Glomerular visceral epithelial cell (primary cell): Measurements from ENCODE around the gene TNFAIP8.
"Not testable (repeated sequence)": the region's sequence is repeated elsewhere in the genome, so short reads cannot be mapped to it uniquely, and the experiment has no call there.

Experiments used
- DNase-seq: peaks from one replicate; pipeline ENCODE4 v3.0.0-alpha.2; 2016; ENCODE audit errors: extremely low spot score

Gene TNFAIP8

DNA sequence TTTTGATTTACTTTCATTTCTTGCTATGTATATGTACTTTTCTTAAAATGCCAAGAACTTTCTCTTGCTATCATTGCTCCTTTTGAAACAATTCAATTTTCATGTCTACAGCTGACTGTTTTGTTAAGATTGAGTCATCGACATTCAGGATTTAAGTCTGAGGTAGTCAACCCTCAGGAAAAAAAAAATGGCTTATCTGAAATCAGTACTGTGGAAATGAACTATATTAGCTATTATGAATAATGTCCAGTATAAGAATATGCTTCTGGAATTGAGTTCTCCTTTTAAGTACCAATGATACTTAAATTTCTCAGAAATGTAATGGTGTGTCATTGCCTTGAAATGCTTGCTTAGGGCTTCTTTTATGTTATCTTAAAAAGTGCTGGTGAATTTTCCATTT lies 37.9 kb downstream of the TNFAIP8 start:
- DNase-seq, result no peak

DNA sequence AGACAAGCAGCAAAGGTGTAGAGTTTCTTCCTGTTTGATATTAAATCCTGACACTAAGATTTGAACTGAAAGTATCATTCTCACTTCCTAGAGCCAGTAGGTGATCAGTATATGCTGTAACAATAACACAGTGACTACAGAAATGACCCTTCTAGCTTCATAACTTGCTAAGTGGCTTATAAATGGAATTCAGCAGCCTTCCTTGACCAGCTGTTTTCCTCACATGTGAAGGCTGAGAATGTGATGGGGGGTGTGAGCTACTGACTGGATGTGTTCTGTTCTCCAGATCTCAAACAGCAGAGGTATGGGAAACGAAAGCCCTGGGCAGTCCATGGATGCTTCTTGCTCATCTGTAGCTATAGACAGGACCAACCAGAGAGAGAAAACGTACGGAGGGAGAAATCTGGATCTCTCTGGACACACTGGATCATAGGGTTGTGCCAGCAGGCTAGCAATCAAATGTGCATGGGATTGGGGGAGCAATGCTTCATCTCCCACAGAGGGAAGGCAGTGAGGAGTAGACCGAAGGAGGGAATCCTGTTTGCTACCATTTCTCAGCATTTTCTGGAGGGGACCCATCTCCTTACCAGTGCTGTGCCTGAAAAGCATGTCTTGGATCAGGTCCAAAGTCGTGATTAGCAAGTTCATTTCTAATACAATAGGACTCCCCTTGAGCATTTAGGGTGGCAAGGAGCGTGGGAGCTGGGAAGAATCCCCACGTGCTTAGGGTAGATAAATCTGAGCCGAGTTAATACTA lies 39.4 kb downstream of the TNFAIP8 start:
- DNase-seq, result no peak

DNA sequence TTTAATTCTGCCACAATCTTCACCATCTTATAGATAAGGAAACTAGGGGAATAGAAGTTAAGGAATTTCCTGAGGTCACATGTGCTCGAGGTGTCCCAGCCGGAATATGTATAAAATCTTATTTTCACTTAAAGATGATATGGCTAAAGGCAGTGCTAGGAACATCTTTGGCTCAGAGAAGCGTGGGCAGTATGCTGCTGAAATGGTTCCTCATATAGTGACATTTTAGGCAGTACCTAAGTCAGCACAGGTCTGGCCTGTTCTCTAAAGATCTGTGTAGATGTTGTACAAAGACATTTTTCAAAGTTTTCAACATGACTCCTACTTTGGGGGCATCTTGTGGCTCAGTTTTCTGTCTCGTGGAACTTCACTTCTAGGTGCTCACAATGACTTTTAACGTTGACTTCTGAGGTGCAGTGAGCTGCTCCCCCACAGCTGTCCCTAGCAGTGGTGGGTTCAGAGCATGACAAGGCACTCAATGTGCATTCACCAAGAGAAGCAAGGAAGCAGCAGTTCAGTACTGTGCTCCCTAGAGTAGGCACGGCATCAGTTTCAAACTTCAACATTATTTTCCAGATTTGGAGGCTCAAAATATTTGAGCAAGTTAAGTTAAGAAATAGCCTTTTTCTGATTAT lies 40.3 kb downstream of the TNFAIP8 start:
- no peak for DNase-seq

DNA sequence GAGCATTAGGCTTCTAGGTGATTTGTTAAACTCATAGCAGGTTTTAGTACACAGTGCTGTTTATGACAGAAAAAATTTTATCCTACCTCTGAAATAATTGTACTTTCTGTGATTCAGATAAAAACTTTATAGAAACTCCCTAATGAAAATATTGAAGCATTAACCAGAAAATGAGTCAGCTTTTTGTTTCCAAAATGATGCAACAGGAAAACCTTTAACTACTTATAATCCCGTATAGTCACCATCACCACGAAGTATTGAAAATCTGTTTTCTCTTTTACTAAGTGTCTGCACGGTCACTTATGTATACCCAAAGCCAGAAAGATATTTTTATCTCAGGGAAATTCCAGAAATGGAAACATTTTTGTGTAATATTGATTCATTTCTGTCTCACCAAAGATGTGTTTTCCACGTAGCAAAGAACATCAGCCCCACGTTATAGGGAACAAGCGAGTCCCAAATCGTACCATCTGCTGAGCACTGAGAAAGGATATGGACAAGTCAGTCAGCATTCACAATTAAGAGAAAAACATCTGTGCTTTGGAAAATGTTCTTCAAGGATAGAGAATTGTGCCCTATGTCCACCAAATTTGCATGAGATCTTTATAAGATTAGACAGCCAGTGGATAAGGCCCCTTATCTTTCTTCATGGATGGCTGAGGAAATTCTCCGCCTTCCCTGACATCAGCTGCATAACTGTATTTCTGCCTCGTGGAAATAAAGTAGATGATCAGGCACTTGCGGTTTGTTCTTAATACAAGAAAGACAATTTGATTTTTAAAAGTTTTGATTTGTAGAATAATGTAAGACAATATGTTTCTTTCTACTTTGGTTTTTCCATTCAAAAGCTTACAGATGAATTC lies 41.9 kb downstream of the TNFAIP8 start:
- DNase-seq, result peak; percentile 71

- peak; percentile 95 for DNase-seq
Measured at GRCh38 chr5:119398727-119399466, 43.1 kb downstream of the TNFAIP8 start.

DNA sequence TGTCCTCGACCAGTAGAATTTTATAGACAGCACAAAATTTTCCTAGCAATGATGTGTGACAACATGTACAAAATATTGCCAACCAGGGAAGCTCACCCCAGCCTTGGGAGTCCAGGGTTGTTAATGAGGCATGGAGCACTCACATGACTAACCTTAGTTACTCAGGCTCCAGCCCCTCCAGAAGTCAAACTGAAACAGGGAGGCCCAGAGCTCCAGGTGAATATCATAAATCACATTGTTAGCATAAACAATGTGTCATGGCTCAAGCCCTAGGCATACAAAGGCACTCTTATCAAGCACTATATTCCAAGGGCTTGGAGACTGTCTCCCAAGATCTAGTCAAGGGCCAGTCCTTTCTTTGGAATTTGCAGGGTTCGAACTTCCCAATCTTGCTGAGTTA lies 44.4 kb downstream of the TNFAIP8 start:
- peak; percentile 96 for DNase-seq

GRCh38 chr5:119402081-119402480 lies 46.3 kb downstream of the TNFAIP8 start:
- DNase-seq, result no peak

GRCh38 chr5:119402555-119402954 lies 46.7 kb downstream of the TNFAIP8 start:
- DNase-seq, result no peak

- no peak for DNase-seq
Measured at GRCh38 chr5:119404033-119404432, 48.2 kb downstream of the TNFAIP8 start.

- no peak for DNase-seq
Measured at GRCh38 chr5:119405419-119405818, 49.6 kb downstream of the TNFAIP8 start.

GRCh38 chr5:119406551-119407110 lies 50.8 kb downstream of the TNFAIP8 start:
- DNase-seq, result no peak

- no peak for DNase-seq
Measured at GRCh38 chr5:119409235-119409815, 53.5 kb downstream of the TNFAIP8 start.

- no peak for DNase-seq
Measured at GRCh38 chr5:119410448-119411159, 54.8 kb downstream of the TNFAIP8 start.

GRCh38 chr5:119411361-119412278 lies 55.8 kb downstream of the TNFAIP8 start:
- DNase-seq, result peak; percentile 81

- no peak for DNase-seq
Measured at GRCh38 chr5:119412279-119413227, 56.7 kb downstream of the TNFAIP8 start.

GRCh38 chr5:119414124-119414734 lies 58.4 kb downstream of the TNFAIP8 start:
- not testable (repeated sequence) for DNase-seq

DNA sequence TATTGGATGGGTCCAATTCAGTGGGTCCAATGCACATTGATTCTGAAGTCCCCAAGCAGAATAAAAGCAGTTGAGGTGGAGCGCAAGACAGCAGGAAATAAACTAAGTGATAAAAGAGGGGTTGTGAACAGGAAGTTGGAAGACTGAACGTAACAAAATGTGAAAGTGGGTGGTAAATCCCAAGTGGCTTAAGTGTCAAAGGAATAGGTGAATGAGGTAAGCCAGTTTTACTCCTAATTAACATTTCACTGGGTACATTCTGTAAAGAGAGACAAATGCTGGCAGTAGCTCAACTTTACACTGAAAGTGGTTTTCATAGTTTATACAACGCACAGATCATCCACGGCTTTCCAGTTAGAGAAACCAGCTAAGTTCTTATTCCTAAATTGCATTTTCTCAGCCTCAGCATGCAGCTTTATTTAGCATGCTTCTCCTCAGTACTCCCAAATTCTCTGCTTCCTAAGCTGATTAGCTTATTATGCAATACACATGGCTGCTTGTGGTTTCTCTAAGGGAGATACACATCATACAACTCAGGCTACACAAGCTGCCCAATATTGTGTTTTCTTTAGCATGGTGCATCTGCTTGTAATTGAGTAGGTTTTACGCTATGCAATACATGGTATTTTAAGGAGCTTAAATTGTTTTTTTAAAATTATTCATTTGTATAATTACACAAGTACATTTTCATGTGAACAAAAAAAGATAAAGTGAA lies 62.2 kb downstream of the TNFAIP8 start:
- no peak for DNase-seq
